Ishikawa (cell line): ENCODE data around the gene BSG.

Experiments
- CEBPB ChIP-seq: IDR thresholded peaks from 2 replicates; pipeline ENCODE4 v1.6.1; 2012
- CREB1 ChIP-seq: IDR thresholded peaks from 2 replicates; pipeline ENCODE4 v1.6.1; 2012; ENCODE audit warnings: low read depth
- EGR1 ChIP-seq: IDR thresholded peaks from 2 replicates; pipeline ENCODE4 v1.6.1; 2012
- FOXM1 ChIP-seq: IDR thresholded peaks from 2 replicates; pipeline ENCODE4 v1.6.1; 2012; ENCODE audit warnings: low read depth, borderline replicate concordance
- NFIC ChIP-seq: IDR thresholded peaks from 2 replicates; pipeline ENCODE4 v1.6.1; 2012
- TEAD4 ChIP-seq: IDR thresholded peaks from 2 replicates; pipeline ENCODE4 v1.6.1; 2012
- YY1 ChIP-seq: IDR thresholded peaks from 2 replicates; pipeline ENCODE4 v1.6.1; 2012; ENCODE audit warnings: low read depth
- TF ChIP-seq, protein P1 (sequence below): IDR thresholded peaks from 2 replicates; pipeline ENCODE4 v1.6.1; 2012

- TF ChIP-seq TEAD4 (no peak), YY1 (no peak), CEBPB (no peak), EGR1 (no peak), FOXM1 (no peak), NFIC (no peak), CREB1 (no peak)
- TF ChIP-seq, protein P1, sequence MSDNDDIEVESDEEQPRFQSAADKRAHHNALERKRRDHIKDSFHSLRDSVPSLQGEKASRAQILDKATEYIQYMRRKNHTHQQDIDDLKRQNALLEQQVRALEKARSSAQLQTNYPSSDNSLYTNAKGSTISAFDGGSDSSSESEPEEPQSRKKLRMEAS = no peak
These were observed 38.9 kb upstream of the BSG start for GRCh38 chr19:533364-534058.
